Effector memory CD4-positive, alpha-beta T cell (primary cell): ENCODE data around the gene DIS3L2.

Experiments
- DNase-seq, 3 donors: peaks; one replicate each; pipeline ENCODE4 v3.0.0-alpha.2; 2020
- H3K27ac ChIP-seq: 2 replicates; pipeline ENCODE4 v1.7.0; 2013; ENCODE audit warnings: mild to moderate bottlenecking, low read length, moderate library complexity; ENCODE audit not compliant: insufficient read depth, poor library complexity, severe bottlenecking
- H3K27me3 ChIP-seq: replicated peaks from 2 replicates; pipeline ENCODE4 v1.7.0; 2013; ENCODE audit warnings: mild to moderate bottlenecking, low read length; ENCODE audit not compliant: insufficient read depth, control insufficient read depth, poor library complexity, severe bottlenecking
- H3K36me3 ChIP-seq: 2 replicates; pipeline ENCODE4 v1.7.0; 2013; ENCODE audit warnings: mild to moderate bottlenecking, low read length, moderate library complexity; ENCODE audit not compliant: control insufficient read depth, insufficient read depth
- H3K4me1 ChIP-seq: 2 replicates; pipeline ENCODE4 v1.7.0; 2013; ENCODE audit warnings: low read length, mild to moderate bottlenecking; ENCODE audit not compliant: control insufficient read depth, insufficient read depth, poor library complexity, severe bottlenecking
- H3K4me3 ChIP-seq: 2 replicates; pipeline ENCODE4 v1.7.0; 2013; ENCODE audit warnings: low read length, low read depth, mild to moderate bottlenecking; ENCODE audit not compliant: insufficient read depth, poor library complexity, severe bottlenecking
- H3K9me3 ChIP-seq: 2 replicates; pipeline ENCODE4 v1.7.0; 2013; ENCODE audit warnings: mild to moderate bottlenecking, low read length, moderate library complexity; ENCODE audit not compliant: control insufficient read depth
- total RNA-seq, 3 donors: gene quantifications; one replicate each; lab custom pipeline; 2026; lab: John Stamatoyannopoulos, UW

The DIS3L2 gene
- total RNA-seq = 62.9 to 65.2 (median 63.1) reads per million in 3 donors

GRCh38 chr2:231961349-231962166, at the start of gene DIS3L2:
Gene DIS3L2, plus strand, starts transcription at chr2:231961713. Its CDS starts 53,215 bp downstream, at chr2:232014928.
- Histone ChIP-seq H3K27ac (peak within 1 kb of the TSS; percentile 62), H3K4me1 (peaks cover 4% of the 10 kb centered on the region), H3K9me3 (no peaks in the 10 kb centered on the region), H3K27me3 (no peaks in the 10 kb centered on the region), H3K4me3 (peak within 1 kb of the TSS; percentile 72), H3K36me3 (no peaks in the 10 kb centered on the region)
- peak; percentile 46 to 60 (median 57) for DNase-seq

- Histone ChIP-seq H3K27me3 (no peaks in the 10 kb centered on the region), H3K36me3 (no peaks in the 10 kb centered on the region), H3K27ac (no peak overlapping the region), H3K4me1 (no peaks in the 10 kb centered on the region), H3K4me3 (no peak overlapping the region), H3K9me3 (no peaks in the 10 kb centered on the region)
- DNase-seq = no peak
Measured at GRCh38 chr2:231914077-231914690, 47.3 kb upstream of the DIS3L2 start.

- no peaks in the 10 kb centered on the region for H3K27me3 ChIP-seq
- no peak for DNase-seq
Measured at GRCh38 chr2:231917280-231918066, 44.0 kb upstream of the DIS3L2 start.

GRCh38 chr2:231918501-231919330, 42.8 kb upstream of the DIS3L2 start:
- no peaks in the 10 kb centered on the region for H3K36me3 ChIP-seq
- no peak overlapping the region for H3K27ac ChIP-seq
- no peaks in the 10 kb centered on the region for H3K4me1 ChIP-seq
- H3K4me3 ChIP-seq = no peak overlapping the region
- no peaks in the 10 kb centered on the region for H3K9me3 ChIP-seq
- H3K27me3 ChIP-seq = peaks cover 4% of the 10 kb centered on the region
- DNase-seq = no peak

More at GRCh38 chr2:231917280-231918066, 44.0 kb upstream of the DIS3L2 start:
- H3K4me3 ChIP-seq = no peak overlapping the region
- H3K36me3 ChIP-seq = no peaks in the 10 kb centered on the region
- no peaks in the 10 kb centered on the region for H3K4me1 ChIP-seq
- H3K27ac ChIP-seq = no peak overlapping the region
- no peaks in the 10 kb centered on the region for H3K9me3 ChIP-seq

- no peak for DNase-seq
- H3K36me3 ChIP-seq = no peaks in the 10 kb centered on the region
- peaks cover 11% of the 10 kb centered on the region for H3K27me3 ChIP-seq
- no peak overlapping the region for H3K4me3 ChIP-seq
- H3K27ac ChIP-seq = no peak overlapping the region
- no peaks in the 10 kb centered on the region for H3K9me3 ChIP-seq
- H3K4me1 ChIP-seq = no peaks in the 10 kb centered on the region
Measured at GRCh38 chr2:231919341-231920035, 42.0 kb upstream of the DIS3L2 start.

- peaks cover 18% of the 10 kb centered on the region for H3K27me3 ChIP-seq
- no peak for DNase-seq
Measured at GRCh38 chr2:231920366-231920765, 41.1 kb upstream of the DIS3L2 start.

GRCh38 chr2:231920795-231921194, 40.7 kb upstream of the DIS3L2 start:
- Histone ChIP-seq H3K4me3 (no peak overlapping the region), H3K27ac (no peak overlapping the region), H3K36me3 (no peaks in the 10 kb centered on the region), H3K9me3 (no peaks in the 10 kb centered on the region), H3K4me1 (peaks cover 9% of the 10 kb centered on the region), H3K27me3 (peaks cover 22% of the 10 kb centered on the region)
- no peak for DNase-seq

More at GRCh38 chr2:231920366-231920765, 41.1 kb upstream of the DIS3L2 start:
- Histone ChIP-seq H3K36me3 (no peaks in the 10 kb centered on the region), H3K4me1 (peaks cover 5% of the 10 kb centered on the region), H3K4me3 (no peak overlapping the region), H3K27ac (no peak overlapping the region), H3K9me3 (no peaks in the 10 kb centered on the region)

- H3K4me1 ChIP-seq = peaks cover 23% of the 10 kb centered on the region
- no peak overlapping the region for H3K4me3 ChIP-seq
- H3K27ac ChIP-seq = no peak overlapping the region
- no peak for DNase-seq
- H3K9me3 ChIP-seq = no peaks in the 10 kb centered on the region
- H3K36me3 ChIP-seq = no peaks in the 10 kb centered on the region
- peaks cover 37% of the 10 kb centered on the region for H3K27me3 ChIP-seq
Measured at GRCh38 chr2:231922311-231923009, 39.1 kb upstream of the DIS3L2 start.
